Mucosa of descending colon (tissue), 3 donors: ENCODE data around the gene UBE2QL1. TPM values are rescaled to one million over a fixed set of nuclear protein-coding genes. Genes with fewer than 3 reads are reported as not detected.

Experiments
- ATAC-seq: fragments of 200-7000 bp; cut with Tn5 transposase; one replicate; pipeline ENCODE4 v1.9.1; 2020; ENCODE audit warnings: mild to moderate bottlenecking, moderate library complexity
- DNase-seq, 3 donors: peaks; one replicate each; pipeline ENCODE4 v3.0.0-alpha.2; 2020
- H3K36me3 ChIP-seq: fragments of 200-600 bp; one replicate; pipeline ENCODE4 v1.8.0; 2021; ENCODE audit warnings: low read depth, mild to moderate bottlenecking
- H3K4me1 ChIP-seq: fragments of 200-600 bp; one replicate; pipeline ENCODE4 v1.8.0; 2021; ENCODE audit warnings: low read depth, mild to moderate bottlenecking
- H3K4me3 ChIP-seq: fragments of 200-600 bp; one replicate; pipeline ENCODE4 v1.8.0; 2021; ENCODE audit warnings: mild to moderate bottlenecking
- H3K9me3 ChIP-seq: fragments of 200-600 bp; one replicate; pipeline ENCODE4 v1.8.0; 2021; ENCODE audit warnings: mild to moderate bottlenecking
- intact Hi-C, 2 donors: fragments of 100-400 bp; cut with DNase I in 1 of 2; cut with micrococcal nuclease in 1 of 2; formaldehyde crosslinking; loops; one replicate each; pipeline versions ENCODE4 v1.11.0 to v1.11.1; 2022; cut with DNase I, micrococcal nuclease
- total RNA-seq, 3 donors: library from RNA; stranded (reverse); fragmentation: NEBNext Ultra II Directional in 2 of 3; extraction: Animal tissue kit (Norgen Biotek cat#: 25700) in 2 of 3; gene quantifications; one replicate each; pipeline versions ENCODE4 v1.2.1 to v1.2.4, GENCODE V29; 2021 to 2023
- TF ChIP-seq, protein P1 (sequence below): fragments of 200-600 bp; IDR thresholded peaks from one replicate; pipeline ENCODE4 v1.8.0; 2022; ENCODE audit warnings: antibody characterized with exemption, mild to moderate bottlenecking
- donor health status: DM: no; HTN: no; CAD: no; lungs with moderate emphysema.
- donor health status: DM: no; HTN: no; CAD: no.
- donor health status: DM: no; HTN: yes; CAD: no.

Gene UBE2QL1
- total RNA-seq, 3 donors from 2014 or later, result 0.19 to 4.1 (median 0.26) TPM

DNA sequence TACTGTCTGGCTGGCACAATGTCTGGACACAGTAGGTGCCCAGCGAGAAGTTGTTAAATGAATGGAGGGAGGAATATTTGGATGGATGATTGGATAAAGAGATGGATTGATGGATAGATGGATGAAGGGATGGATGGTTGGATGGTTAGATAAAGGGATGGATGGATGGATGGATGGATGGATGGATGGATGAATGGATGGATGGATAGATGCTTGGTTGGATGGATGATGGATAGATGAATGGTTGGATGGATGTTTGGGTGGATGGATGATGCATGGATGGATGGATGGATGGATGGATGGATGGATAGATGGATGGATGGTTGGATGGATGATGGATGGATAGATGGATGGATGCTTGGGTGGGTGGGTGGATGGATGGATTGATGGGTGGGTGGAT, 90.4 kb downstream of the UBE2QL1 start:
- Histone ChIP-seq H3K4me3 (no peak overlapping the region), H3K36me3 (no peaks in the 10 kb centered on the region), H3K4me1 (no peaks in the 10 kb centered on the region), H3K9me3 (no peaks in the 10 kb centered on the region)
- TF ChIP-seq, protein P1, sequence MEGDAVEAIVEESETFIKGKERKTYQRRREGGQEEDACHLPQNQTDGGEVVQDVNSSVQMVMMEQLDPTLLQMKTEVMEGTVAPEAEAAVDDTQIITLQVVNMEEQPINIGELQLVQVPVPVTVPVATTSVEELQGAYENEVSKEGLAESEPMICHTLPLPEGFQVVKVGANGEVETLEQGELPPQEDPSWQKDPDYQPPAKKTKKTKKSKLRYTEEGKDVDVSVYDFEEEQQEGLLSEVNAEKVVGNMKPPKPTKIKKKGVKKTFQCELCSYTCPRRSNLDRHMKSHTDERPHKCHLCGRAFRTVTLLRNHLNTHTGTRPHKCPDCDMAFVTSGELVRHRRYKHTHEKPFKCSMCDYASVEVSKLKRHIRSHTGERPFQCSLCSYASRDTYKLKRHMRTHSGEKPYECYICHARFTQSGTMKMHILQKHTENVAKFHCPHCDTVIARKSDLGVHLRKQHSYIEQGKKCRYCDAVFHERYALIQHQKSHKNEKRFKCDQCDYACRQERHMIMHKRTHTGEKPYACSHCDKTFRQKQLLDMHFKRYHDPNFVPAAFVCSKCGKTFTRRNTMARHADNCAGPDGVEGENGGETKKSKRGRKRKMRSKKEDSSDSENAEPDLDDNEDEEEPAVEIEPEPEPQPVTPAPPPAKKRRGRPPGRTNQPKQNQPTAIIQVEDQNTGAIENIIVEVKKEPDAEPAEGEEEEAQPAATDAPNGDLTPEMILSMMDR, result no peak
- intact Hi-C loops, result no loop called here
- no peak for DNase-seq
- no peak for ATAC-seq

GRCh38 chr5:6540111-6540827, 91.6 kb downstream of the UBE2QL1 start:
- H3K9me3 ChIP-seq, result no peaks in the 10 kb centered on the region
- no peaks in the 10 kb centered on the region for H3K4me1 ChIP-seq
- DNase-seq (no peak), ATAC-seq (no peak)
- intact Hi-C loops, result no loop called here
- H3K36me3 ChIP-seq, result no peaks in the 10 kb centered on the region
- TF ChIP-seq, protein P1, result no peak
- H3K4me3 ChIP-seq, result no peak overlapping the region

DNA sequence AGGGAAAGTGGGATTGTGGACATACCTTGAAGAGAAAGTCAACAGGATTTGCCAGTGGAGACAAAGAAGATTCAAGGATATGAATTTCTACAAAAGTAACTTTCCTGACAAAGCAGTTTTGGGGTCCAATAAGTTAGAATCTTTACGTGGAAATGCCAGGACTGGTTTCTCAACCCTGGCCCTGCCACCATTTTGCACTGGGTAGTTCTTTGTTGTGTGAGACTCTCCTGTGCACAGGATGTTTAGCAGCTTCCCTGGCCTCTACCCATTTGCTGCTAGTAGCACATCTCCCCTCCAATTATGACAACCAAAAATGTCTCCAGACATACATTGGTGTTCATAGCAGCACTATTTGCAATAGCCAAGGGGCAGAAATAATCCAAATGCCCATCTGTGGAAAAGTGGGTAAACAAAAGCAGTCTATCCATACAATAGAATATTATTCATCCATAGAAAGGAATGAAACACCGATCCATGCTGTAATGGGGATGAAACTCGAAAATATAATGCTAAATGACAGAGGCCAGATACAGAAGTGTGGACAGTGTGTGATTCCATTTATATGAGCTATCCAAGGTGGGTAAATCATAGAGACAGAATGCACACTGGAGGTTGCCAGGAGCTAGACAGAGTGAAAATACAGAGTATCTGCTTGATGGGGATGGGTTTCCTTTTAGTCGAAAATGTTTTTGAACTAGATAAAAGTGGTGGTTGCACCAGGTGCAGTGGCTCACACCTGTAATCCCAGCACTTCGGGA, 92.8 kb downstream of the UBE2QL1 start:
- TF ChIP-seq, protein P1, result no peak
- ATAC-seq, result no peak
- DNase-seq, result no peak
- Histone ChIP-seq H3K4me1 (no peaks in the 10 kb centered on the region), H3K4me3 (no peak overlapping the region), H3K9me3 (no peaks in the 10 kb centered on the region), H3K36me3 (no peaks in the 10 kb centered on the region)
- intact Hi-C loops, result no loop called here

- no peak for DNase-seq
- H3K4me1 ChIP-seq, result no peaks in the 10 kb centered on the region
- ATAC-seq, result no peak
- H3K9me3 ChIP-seq, result no peaks in the 10 kb centered on the region
- intact Hi-C loops, result no loop called here
- H3K36me3 ChIP-seq, result no peaks in the 10 kb centered on the region
- TF ChIP-seq, protein P1, result no peak
- H3K4me3 ChIP-seq, result no peak overlapping the region
These were observed 94.0 kb downstream of the UBE2QL1 start for GRCh38 chr5:6542421-6543345.

GRCh38 chr5:6543346-6543730, 94.7 kb downstream of the UBE2QL1 start:
- TF ChIP-seq, protein P1, result no peak
- H3K9me3 ChIP-seq, result no peaks in the 10 kb centered on the region
- H3K4me3 ChIP-seq, result no peak overlapping the region
- H3K4me1 ChIP-seq, result no peaks in the 10 kb centered on the region
- no peaks in the 10 kb centered on the region for H3K36me3 ChIP-seq
- DNase-seq (no peak), ATAC-seq (no peak)
- intact Hi-C loops, result no loop called here
